OCI-LY7 (cell line): ENCODE data around the gene TP63.

Source experiments
- CTCF ChIP-seq: fragments of 200-600 bp; sonication (generic); conservative IDR thresholded peaks from 2 replicates; pipeline ENCODE4 v1.5.1; 2014; ENCODE audit warnings: mild to moderate bottlenecking, antibody characterized with exemption, low read length, moderate library complexity, mixed read lengths
- EZH2phosphoT487 ChIP-seq: fragments of 200-600 bp; sonication (generic); IDR thresholded peaks from 2 replicates; pipeline ENCODE4 v1.6.1; 2018; ENCODE audit warnings: low read depth, borderline replicate concordance, mild to moderate bottlenecking, mixed run types, antibody characterized with exemption, low read length, moderate library complexity, mixed read lengths

GRCh38 chr3:189625071-189625470 is 6.1 kb upstream of the TP63 start:
- TF ChIP-seq CTCF: no peak
- no peak for TF ChIP-seq EZH2phosphoT487
